ENCODE results near the gene SERTAD2.

- TF ChIP-seq EZH2 (IDR thresholded peaks at IDR 0.05; ENCODE audit: low read depth, unreplicated experiment) (no peak), CTCF (conservative IDR thresholded peaks at IDR 0.05; ENCODE audit: low read depth in 2 of 2) (no peak), JUNB (IDR thresholded peaks at IDR 0.05; ENCODE audit: unreplicated experiment) (no peak), CREB1 (CRISPR knock-in tag; IDR thresholded peaks at IDR 0.05; ENCODE audit: low read depth) (no peak), REST (IDR thresholded peaks at IDR 0.05; ENCODE audit: unreplicated experiment) (no peak)
Observed at GRCh38 chr2:64634345-64635267, 19.1 kb downstream of the SERTAD2 start.

All from GM23338 (cell line).